Measurements from ENCODE around the gene C6orf89. TPM values are rescaled to one million over a fixed set of nuclear protein-coding genes. Genes with fewer than 3 reads are reported as not detected.
A peak's percentile ranks its signal among the peaks of the same experiment; 100 is the strongest.

Gene C6orf89
- polyA plus RNA-seq, 4 donors = 44.0 to 63.3 (median 51.4) TPM

DNA sequence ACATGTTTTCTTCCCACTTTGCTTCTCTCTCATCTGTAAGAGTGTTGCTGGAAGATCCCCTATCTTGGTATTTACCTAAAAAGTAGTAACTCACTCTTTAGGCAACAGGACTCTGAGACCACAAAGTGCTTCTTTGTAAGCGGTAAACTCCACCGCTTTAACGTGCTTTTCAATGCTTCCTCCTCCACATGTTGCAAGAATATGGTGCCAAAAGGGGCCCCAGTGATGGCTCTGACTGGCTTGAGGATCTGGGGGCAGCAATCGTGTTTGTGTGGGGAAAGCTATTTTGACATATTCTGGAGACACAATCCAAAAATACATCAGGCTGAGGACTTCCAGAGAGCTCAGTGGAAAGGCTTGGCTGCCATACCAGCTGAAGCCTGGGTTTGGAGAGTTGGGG, 34.1 kb upstream of the C6orf89 start:
- no peak for DNase-seq (ENCODE audit: low read depth in 4 of 4, low spot score in 3 of 4)

GRCh38 chr6:36852481-36853147, 33.1 kb upstream of the C6orf89 start:
- no peak for DNase-seq (ENCODE audit: low read depth in 4 of 4, low spot score in 3 of 4)

GRCh38 chr6:36853325-36853724, 32.4 kb upstream of the C6orf89 start:
- no peak for DNase-seq (ENCODE audit: low read depth in 4 of 4, low spot score in 3 of 4)

- no peak for DNase-seq (ENCODE audit: low read depth in 4 of 4, low spot score in 3 of 4)
Observed at GRCh38 chr6:36855750-36856149, 30.0 kb upstream of the C6orf89 start.

- DNase-seq (ENCODE audit: low read depth in 4 of 4, low spot score in 3 of 4) = no peak
Observed at GRCh38 chr6:36856277-36856676, 29.5 kb upstream of the C6orf89 start.

DNA sequence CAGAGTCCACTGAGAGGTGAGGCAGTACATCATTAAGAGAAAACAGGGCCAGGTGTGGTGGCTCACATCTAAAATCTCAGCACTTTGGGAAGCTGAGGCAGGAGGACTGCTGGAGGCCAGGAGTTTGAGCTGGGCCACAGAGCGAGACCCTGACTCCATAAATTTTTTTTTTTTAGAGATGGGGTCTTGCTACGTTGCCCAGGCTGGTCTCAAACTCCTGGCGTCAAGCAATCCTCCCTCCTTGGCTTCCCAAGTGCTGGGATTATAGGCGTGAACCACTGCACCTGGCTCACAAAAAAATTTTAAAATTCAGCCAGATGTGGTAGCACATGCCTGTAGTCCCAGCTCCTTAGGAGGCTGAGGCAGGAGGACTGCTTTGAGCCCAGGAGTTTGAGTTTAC, 28.4 kb upstream of the C6orf89 start:
- DNase-seq (ENCODE audit: low read depth in 4 of 4, low spot score in 3 of 4) = no peak

DNA sequence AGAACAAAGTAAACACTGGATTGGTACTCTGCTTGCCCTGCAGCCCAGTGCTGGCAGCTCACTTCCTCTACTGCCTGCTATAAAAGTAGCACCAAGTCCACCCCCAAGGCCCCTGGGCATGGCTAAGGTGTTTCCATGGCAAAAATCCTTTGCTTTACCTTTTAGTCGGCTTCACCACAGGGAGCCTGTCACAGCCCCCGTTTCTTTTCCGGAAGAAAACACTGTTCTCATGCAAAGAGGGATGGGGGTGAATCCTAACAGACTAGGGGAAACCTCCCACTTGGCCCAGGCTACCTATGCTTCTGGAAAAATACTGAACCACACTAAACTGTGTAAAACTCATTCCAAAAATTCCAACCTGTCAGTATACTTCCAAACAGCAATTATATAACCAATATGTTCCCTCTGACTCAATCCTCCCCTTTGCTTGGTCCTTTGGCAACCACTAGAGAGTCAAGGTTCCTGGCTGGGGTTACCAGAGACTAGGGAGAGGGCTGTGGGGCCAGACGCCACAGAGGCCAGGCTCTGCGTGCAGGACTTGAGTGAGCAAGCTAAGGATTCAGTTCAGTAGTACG, 27.3 kb upstream of the C6orf89 start:
- DNase-seq (ENCODE audit: low read depth in 4 of 4, low spot score in 3 of 4) = no peak

DNA sequence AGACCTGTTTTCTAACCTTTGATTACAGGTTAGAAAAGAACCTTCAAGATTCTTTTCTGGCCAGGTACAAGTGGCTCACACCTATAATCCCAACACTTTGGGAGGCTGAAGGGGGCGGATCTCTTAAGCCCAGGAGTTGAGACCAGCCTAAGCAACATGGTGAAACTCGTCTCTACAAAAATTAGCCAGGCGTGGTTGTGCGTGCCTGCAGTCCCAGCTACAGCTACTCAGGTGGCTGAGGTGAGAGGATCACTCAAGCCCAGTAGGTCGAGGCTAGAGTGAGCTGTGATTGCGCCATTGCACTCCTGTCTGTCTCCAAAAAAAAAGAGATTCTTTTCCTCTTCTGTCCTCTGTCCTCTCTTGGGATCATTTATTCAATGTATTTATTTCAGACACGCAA, 25.6 kb upstream of the C6orf89 start:
- DNase-seq (ENCODE audit: low read depth in 4 of 4, low spot score in 3 of 4) = no peak

DNA sequence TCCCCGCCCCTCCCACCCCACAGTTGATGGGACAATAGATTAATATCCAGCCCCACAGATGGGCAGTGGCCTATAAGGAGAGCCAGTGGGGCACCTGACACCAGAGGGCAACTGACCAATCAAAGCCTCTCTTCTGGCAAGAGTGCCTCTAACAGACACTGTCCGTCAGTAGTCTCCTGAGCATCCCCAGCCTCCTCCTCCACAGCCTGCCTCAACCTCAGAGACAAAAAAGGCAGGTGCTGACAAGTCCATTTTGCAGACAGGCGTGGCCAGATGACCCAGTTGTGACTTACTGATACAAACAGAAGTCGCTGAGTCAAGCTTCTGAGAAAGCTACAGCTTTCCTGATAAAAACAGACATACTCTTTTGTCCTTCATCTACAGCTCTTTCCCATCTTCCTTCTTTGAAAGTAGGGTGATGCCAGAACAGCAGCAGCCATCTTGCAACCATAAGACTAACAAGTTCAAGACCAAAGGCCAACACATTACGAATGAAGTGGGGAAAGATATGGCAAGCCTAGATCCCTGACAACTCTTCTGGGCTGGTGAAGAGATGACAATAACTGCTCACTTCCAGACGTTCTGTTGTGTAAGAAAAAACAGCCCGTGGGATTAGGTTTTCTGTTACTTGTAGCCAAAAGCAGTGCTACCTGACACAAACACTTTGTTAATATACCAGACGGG, 23.4 kb upstream of the C6orf89 start:
- no peak for DNase-seq (ENCODE audit: low read depth in 4 of 4, low spot score in 3 of 4)

- no peak for DNase-seq (ENCODE audit: low read depth in 4 of 4, low spot score in 3 of 4)
Observed at GRCh38 chr6:36862848-36863382, 22.8 kb upstream of the C6orf89 start.

DNA sequence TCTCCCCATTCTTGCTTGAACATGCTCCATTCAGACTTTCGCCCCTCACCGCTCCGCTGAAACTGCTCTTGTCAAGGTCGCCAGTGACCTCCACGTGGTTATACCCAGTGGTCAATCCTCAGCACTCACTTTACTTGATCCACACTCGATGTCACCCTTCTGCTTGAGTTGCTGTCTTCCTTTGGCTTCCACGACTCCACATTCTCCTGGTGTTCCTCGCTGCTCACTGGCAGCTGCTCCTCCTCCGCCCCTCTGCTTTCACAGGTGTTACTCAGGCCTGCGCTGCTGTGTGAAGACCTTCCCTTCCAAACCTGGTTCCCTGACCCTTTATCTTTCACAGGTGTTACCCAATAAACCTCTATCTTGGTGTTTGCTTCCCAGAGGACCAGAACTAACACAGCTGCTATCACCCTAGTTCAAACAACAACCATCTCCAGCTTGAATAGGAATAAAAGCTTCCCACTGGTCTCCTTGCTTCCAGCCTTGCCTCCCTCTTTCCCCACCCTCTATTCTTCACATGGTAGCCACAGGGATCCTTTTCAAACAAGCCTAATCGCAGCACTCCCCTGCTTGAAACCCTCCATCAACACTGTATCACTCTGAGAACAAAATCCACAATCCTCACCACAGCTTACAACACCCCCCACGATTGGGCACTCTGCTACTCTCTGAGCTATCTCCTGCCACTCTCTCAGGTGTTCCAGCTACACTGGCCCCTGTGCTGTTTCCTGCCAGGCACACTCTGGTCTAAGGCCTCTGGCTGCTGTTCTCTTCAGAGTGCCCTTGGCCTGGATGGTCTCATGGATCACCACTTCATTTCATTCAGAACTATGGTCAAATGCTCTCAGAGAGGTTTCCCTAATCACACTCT, 21.8 kb upstream of the C6orf89 start:
- no peak for DNase-seq (ENCODE audit: low read depth in 4 of 4, low spot score in 3 of 4)

- no peak for DNase-seq (ENCODE audit: low read depth in 4 of 4, low spot score in 3 of 4)
Observed at GRCh38 chr6:36865835-36866234, 19.9 kb upstream of the C6orf89 start.

- no peak for DNase-seq (ENCODE audit: low read depth in 4 of 4, low spot score in 3 of 4)
Observed at GRCh38 chr6:36867471-36868224, 18.1 kb upstream of the C6orf89 start.

DNA sequence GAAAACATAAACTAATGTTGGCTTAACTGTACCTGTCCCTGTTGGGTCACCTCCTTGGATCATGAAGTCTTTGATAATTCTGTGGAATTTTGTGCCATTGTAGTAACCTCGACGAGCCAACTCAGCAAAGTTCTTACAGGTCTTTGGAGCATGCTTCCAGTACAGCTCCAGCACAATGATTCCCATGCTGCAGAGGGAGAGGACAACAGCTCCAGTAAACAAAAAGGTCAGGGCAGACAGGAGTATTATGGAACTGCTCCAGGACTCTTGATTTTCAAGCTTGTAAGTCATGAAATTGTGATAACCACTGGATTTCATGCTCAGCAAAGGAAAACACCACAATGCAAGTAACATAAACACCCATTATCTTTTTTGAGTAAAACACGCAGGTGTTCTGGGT, 14.1 kb upstream of the C6orf89 start:
- no peak for DNase-seq (ENCODE audit: low read depth in 4 of 4, low spot score in 3 of 4)

- DNase-seq (ENCODE audit: low read depth in 4 of 4, low spot score in 3 of 4) = no peak
Observed at GRCh38 chr6:36873115-36873514, 12.6 kb upstream of the C6orf89 start.

- no peak for DNase-seq (ENCODE audit: low read depth in 4 of 4, low spot score in 3 of 4)
Observed at GRCh38 chr6:36873612-36874442, 11.9 kb upstream of the C6orf89 start.

- peak; percentile 80 to 91 (median 86) for DNase-seq (ENCODE audit: low read depth in 4 of 4, low spot score in 3 of 4)
Observed at GRCh38 chr6:36874443-36875249, 11.1 kb upstream of the C6orf89 start, which contains the start of gene PPIL1. Gene PPIL1 (minus strand): TSS chr6:36874803. CDS start chr6:36874772, 31 bp downstream.

DNA sequence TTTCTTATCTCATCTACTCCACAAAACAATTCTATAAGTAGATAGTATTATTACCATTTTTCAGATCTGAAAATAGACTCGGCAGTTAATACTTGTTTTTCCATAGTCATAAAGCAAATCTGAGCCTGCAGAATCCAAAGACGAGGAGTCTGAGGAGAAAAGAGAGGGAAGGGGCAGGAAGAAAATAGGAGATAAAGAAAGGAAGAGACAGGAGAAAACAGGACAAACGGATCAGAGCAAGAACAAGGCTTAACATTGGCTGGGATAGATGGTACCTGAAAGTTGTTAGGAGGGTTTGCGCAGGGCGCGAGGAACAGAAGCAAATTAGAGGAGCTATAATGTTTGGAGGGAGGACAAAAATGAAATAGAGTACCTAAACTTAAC, 10.5 kb upstream of the C6orf89 start:
- no peak for DNase-seq (ENCODE audit: low read depth in 4 of 4, low spot score in 3 of 4)

Data from left renal pelvis (tissue), 4 donors.